Mesendoderm (in vitro differentiated cells): Measurements from ENCODE around the gene RASGRP3.

ENCODE experiments used
- DNase-seq: peaks from one replicate; pipeline ENCODE4 v3.0.0; 2013
- H2AK5ac ChIP-seq: 2 replicates; pipeline ENCODE4 v1.6.1; 2013; ENCODE audit warnings: low read length, inconsistent platforms
- H2BK120ac ChIP-seq: 2 replicates; pipeline ENCODE4 v1.6.1; 2013; ENCODE audit warnings: low read depth, mild to moderate bottlenecking, low read length, moderate library complexity, mixed read lengths
- H2BK15ac ChIP-seq: replicated peaks from 2 replicates; pipeline ENCODE4 v1.6.1; 2013; ENCODE audit warnings: low read depth, mild to moderate bottlenecking, moderate library complexity
- H2BK5ac ChIP-seq: 2 replicates; pipeline ENCODE4 v1.6.1; 2013; ENCODE audit warnings: low read length, inconsistent platforms
- H3K18ac ChIP-seq: 2 replicates; pipeline ENCODE4 v1.6.1; 2013; ENCODE audit warnings: mild to moderate bottlenecking, low read length, mixed read lengths
- H3K23ac ChIP-seq: one replicate; pipeline ENCODE4 v1.6.1; 2013; ENCODE audit warnings: low read length
- H3K27ac ChIP-seq: 2 replicates; pipeline ENCODE4 v1.5.1; 2013; ENCODE audit warnings: low read depth, mild to moderate bottlenecking, inconsistent platforms, low read length, moderate library complexity
- H3K27me3 ChIP-seq: 2 replicates; pipeline ENCODE4 v1.6.1; 2013; ENCODE audit warnings: low read length, control low read depth, mild to moderate bottlenecking, inconsistent platforms; ENCODE audit not compliant: insufficient read depth, poor library complexity
- H3K36me3 ChIP-seq: 2 replicates; pipeline ENCODE4 v1.6.1; 2013; ENCODE audit warnings: low read length, inconsistent platforms; ENCODE audit not compliant: control insufficient read depth, insufficient read depth
- H3K4ac ChIP-seq: one replicate; pipeline ENCODE4 v1.6.1; 2013; ENCODE audit warnings: low read depth, mild to moderate bottlenecking, low read length, moderate library complexity
- H3K4me1 ChIP-seq: 2 replicates; pipeline ENCODE4 v1.6.1; 2013; ENCODE audit warnings: low read depth, low read length, inconsistent platforms; ENCODE audit not compliant: control insufficient read depth
- H3K4me2 ChIP-seq: 2 replicates; pipeline ENCODE4 v1.6.1; 2013; ENCODE audit warnings: low read length
- H3K4me3 ChIP-seq: 2 replicates; pipeline ENCODE4 v1.5.1; 2013; ENCODE audit warnings: mild to moderate bottlenecking, low read length
- H3K56ac ChIP-seq: one replicate; pipeline ENCODE4 v1.6.1; 2013; ENCODE audit warnings: low read length
- H3K79me1 ChIP-seq: 2 replicates; pipeline ENCODE4 v1.6.1; 2013; ENCODE audit warnings: low read length, inconsistent platforms
- H3K79me2 ChIP-seq: 2 replicates; pipeline ENCODE4 v1.6.1; 2013; ENCODE audit warnings: mild to moderate bottlenecking, low read length; ENCODE audit not compliant: control insufficient read depth, insufficient read depth
- H3K9ac ChIP-seq: 2 replicates; pipeline ENCODE4 v1.6.1; 2013; ENCODE audit warnings: low read length, inconsistent platforms
- H4K5ac ChIP-seq: one replicate; pipeline ENCODE4 v1.6.1; 2013; ENCODE audit warnings: low read length
- H4K8ac ChIP-seq: one replicate; pipeline ENCODE4 v1.6.1; 2013; ENCODE audit warnings: low read depth, mild to moderate bottlenecking, control low read depth, low read length, moderate library complexity
- WGBS: extraction: QIAGEN DNeasy Blood & Tissue Kit; methylation state at CpG from one replicate; pipeline ENCODE4 v1.1.7; 2013; ENCODE audit warnings: low lambda C conversion rate, missing lambda C conversion rate; ENCODE audit not compliant: insufficient coverage; ENCODE audit errors: extremely low coverage; 5-methylcytosine and 5-hydroxymethylcytosine counted together

Gene RASGRP3

GRCh38 chr2:33561872-33562271 lies 85.4 kb downstream of the RASGRP3 start:
- no peak for DNase-seq
- no peaks in the 10 kb centered on the region for H3K36me3 ChIP-seq
- H2BK5ac ChIP-seq = no peak overlapping the region
- H3K23ac ChIP-seq = no peak overlapping the region
- no peak overlapping the region for H2BK120ac ChIP-seq
- H3K79me1 ChIP-seq = no peaks in the 10 kb centered on the region
- no peaks in the 10 kb centered on the region for H3K4me1 ChIP-seq
- H3K18ac ChIP-seq = no peak overlapping the region
- H3K4me3 ChIP-seq = no peak overlapping the region
- no peak overlapping the region for H4K5ac ChIP-seq
- no peak overlapping the region for H3K4me2 ChIP-seq
- no peak overlapping the region for H4K8ac ChIP-seq
- H2AK5ac ChIP-seq = no peak overlapping the region
- H3K79me2 ChIP-seq = no peaks in the 10 kb centered on the region
- no peak overlapping the region for H3K27ac ChIP-seq
- H3K56ac ChIP-seq = no peak overlapping the region
- H3K27me3 ChIP-seq = no peaks in the 10 kb centered on the region
- no peak overlapping the region for H3K9ac ChIP-seq
- no peak overlapping the region for H2BK15ac ChIP-seq
- H3K4ac ChIP-seq = no peak overlapping the region

GRCh38 chr2:33570681-33571080 lies 94.2 kb downstream of the RASGRP3 start:
- no peak overlapping the region for H3K4ac ChIP-seq
- H3K79me1 ChIP-seq = no peaks in the 10 kb centered on the region
- H4K5ac ChIP-seq = no peak overlapping the region
- no peak overlapping the region for H2BK120ac ChIP-seq
- no peak overlapping the region for H3K27ac ChIP-seq
- H3K23ac ChIP-seq = no peak overlapping the region
- no peak overlapping the region for H3K4me2 ChIP-seq
- no peak overlapping the region for H2AK5ac ChIP-seq
- H3K79me2 ChIP-seq = no peaks in the 10 kb centered on the region
- H4K8ac ChIP-seq = no peak overlapping the region
- no peaks in the 10 kb centered on the region for H3K27me3 ChIP-seq
- H2BK15ac ChIP-seq = no peak overlapping the region
- H3K4me1 ChIP-seq = no peaks in the 10 kb centered on the region
- no peak overlapping the region for H2BK5ac ChIP-seq
- H3K56ac ChIP-seq = no peak overlapping the region
- WGBS = no CpG with 5 or more reads among the region's 2 CpGs
- no peak overlapping the region for H3K4me3 ChIP-seq
- H3K18ac ChIP-seq = no peak overlapping the region
- DNase-seq = no peak
- H3K36me3 ChIP-seq = no peaks in the 10 kb centered on the region
- no peak overlapping the region for H3K9ac ChIP-seq

- no peak overlapping the region for H3K4ac ChIP-seq
- H3K56ac ChIP-seq = no peak overlapping the region
- no peak overlapping the region for H3K23ac ChIP-seq
- H3K18ac ChIP-seq = no peak overlapping the region
- H3K36me3 ChIP-seq = no peaks in the 10 kb centered on the region
- no peak overlapping the region for H4K8ac ChIP-seq
- H4K5ac ChIP-seq = no peak overlapping the region
- no peak overlapping the region for H2BK5ac ChIP-seq
- no peak overlapping the region for H3K27ac ChIP-seq
- no peak overlapping the region for H2BK120ac ChIP-seq
- no peak overlapping the region for H3K4me3 ChIP-seq
- H3K79me1 ChIP-seq = no peaks in the 10 kb centered on the region
- DNase-seq = no peak
- H3K4me2 ChIP-seq = no peak overlapping the region
- H2BK15ac ChIP-seq = no peak overlapping the region
- no peaks in the 10 kb centered on the region for H3K79me2 ChIP-seq
- H3K27me3 ChIP-seq = no peaks in the 10 kb centered on the region
- no peaks in the 10 kb centered on the region for H3K4me1 ChIP-seq
- WGBS = no CpG with 5 or more reads among the region's 6 CpGs
- H3K9ac ChIP-seq = no peak overlapping the region
- no peak overlapping the region for H2AK5ac ChIP-seq
Observed at GRCh38 chr2:33573657-33574056, 97.2 kb downstream of the RASGRP3 start.

DNA sequence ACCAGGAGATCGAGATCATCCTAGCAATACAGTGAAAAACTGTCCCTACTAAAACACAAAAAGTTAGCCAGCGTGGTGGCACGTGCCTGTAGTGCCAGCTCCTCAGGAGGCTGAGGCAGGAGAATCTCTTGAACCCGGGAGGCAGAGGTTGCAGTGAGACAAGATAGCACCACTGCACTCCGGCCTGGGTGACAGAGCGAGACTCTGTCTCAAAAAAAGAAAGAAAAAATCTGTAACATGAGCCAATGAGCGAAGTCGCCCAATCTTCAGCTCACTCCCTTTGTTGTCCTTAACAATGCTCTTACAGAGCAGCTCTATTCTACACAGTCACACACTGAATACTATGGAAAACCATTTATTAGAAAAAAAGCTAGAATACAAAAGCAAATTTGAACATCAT lies 100.6 kb downstream of the RASGRP3 start:
- no peak overlapping the region for H3K9ac ChIP-seq
- no peaks in the 10 kb centered on the region for H3K4me1 ChIP-seq
- no peak for DNase-seq
- H3K18ac ChIP-seq = no peak overlapping the region
- H2BK120ac ChIP-seq = no peak overlapping the region
- no peak overlapping the region for H3K4me2 ChIP-seq
- no peaks in the 10 kb centered on the region for H3K27me3 ChIP-seq
- H2BK15ac ChIP-seq = no peak overlapping the region
- no peak overlapping the region for H2BK5ac ChIP-seq
- H3K79me2 ChIP-seq = no peaks in the 10 kb centered on the region
- no peak overlapping the region for H3K56ac ChIP-seq
- no peak overlapping the region for H3K27ac ChIP-seq
- H3K4ac ChIP-seq = peak overlapping the region; percentile 3
- no peak overlapping the region for H2AK5ac ChIP-seq
- H4K8ac ChIP-seq = no peak overlapping the region
- H3K23ac ChIP-seq = no peak overlapping the region
- H3K79me1 ChIP-seq = peaks cover 1% of the 10 kb centered on the region
- H3K4me3 ChIP-seq = no peak overlapping the region
- no CpG with 5 or more reads among the region's 8 CpGs for WGBS
- no peak overlapping the region for H4K5ac ChIP-seq
- no peaks in the 10 kb centered on the region for H3K36me3 ChIP-seq

- H3K23ac ChIP-seq = no peak overlapping the region
- H4K8ac ChIP-seq = no peak overlapping the region
- H3K36me3 ChIP-seq = no peaks in the 10 kb centered on the region
- no peak overlapping the region for H2BK120ac ChIP-seq
- no peak overlapping the region for H2BK15ac ChIP-seq
- H3K4ac ChIP-seq = no peak overlapping the region
- H3K79me2 ChIP-seq = no peaks in the 10 kb centered on the region
- no peak overlapping the region for H3K27ac ChIP-seq
- H3K4me1 ChIP-seq = no peaks in the 10 kb centered on the region
- H3K56ac ChIP-seq = no peak overlapping the region
- no peak overlapping the region for H3K18ac ChIP-seq
- no peak overlapping the region for H3K9ac ChIP-seq
- H2BK5ac ChIP-seq = no peak overlapping the region
- WGBS = no CpG with 5 or more reads among the region's 2 CpGs
- peaks cover 1% of the 10 kb centered on the region for H3K79me1 ChIP-seq
- no peak overlapping the region for H3K4me3 ChIP-seq
- no peak overlapping the region for H2AK5ac ChIP-seq
- H4K5ac ChIP-seq = no peak overlapping the region
- H3K4me2 ChIP-seq = no peak overlapping the region
- no peaks in the 10 kb centered on the region for H3K27me3 ChIP-seq
- DNase-seq = no peak
Observed at GRCh38 chr2:33577668-33578067, 101.2 kb downstream of the RASGRP3 start.

- no peaks in the 10 kb centered on the region for H3K4me1 ChIP-seq
- H3K4me3 ChIP-seq = no peak overlapping the region
- no peak overlapping the region for H3K56ac ChIP-seq
- H2BK120ac ChIP-seq = no peak overlapping the region
- H3K79me1 ChIP-seq = peaks cover 1% of the 10 kb centered on the region
- no peak overlapping the region for H3K18ac ChIP-seq
- H3K36me3 ChIP-seq = no peaks in the 10 kb centered on the region
- H4K5ac ChIP-seq = no peak overlapping the region
- no peak overlapping the region for H2BK5ac ChIP-seq
- no peak overlapping the region for H3K23ac ChIP-seq
- no peak overlapping the region for H3K9ac ChIP-seq
- no peak overlapping the region for H2BK15ac ChIP-seq
- no peak overlapping the region for H4K8ac ChIP-seq
- DNase-seq = no peak
- H3K4me2 ChIP-seq = no peak overlapping the region
- WGBS = no CpG with 5 or more reads among the region's 5 CpGs
- H3K27me3 ChIP-seq = no peaks in the 10 kb centered on the region
- H3K79me2 ChIP-seq = no peaks in the 10 kb centered on the region
- H3K4ac ChIP-seq = no peak overlapping the region
- no peak overlapping the region for H2AK5ac ChIP-seq
- H3K27ac ChIP-seq = no peak overlapping the region
Observed at GRCh38 chr2:33579227-33579626, 102.8 kb downstream of the RASGRP3 start.
